ENCODE results near the gene STXBP2.

STXBP2 gene

GRCh38 chr19:7636691-7637373 lies at the start of gene STXBP2:
STXBP2 (plus strand) TSS chr19:7637110; CDS start chr19:7637150, 40 bp downstream.
- DNase-seq (ENCODE audit: low read depth in 1 of 2, low spot score in 1 of 2), result peak; percentile 84 to 92

GRCh38 chr19:7589822-7590221 lies 47.1 kb upstream of the STXBP2 start:
- DNase-seq (ENCODE audit: low read depth in 1 of 2, low spot score in 1 of 2), result no peak

- DNase-seq (ENCODE audit: low read depth in 1 of 2, low spot score in 1 of 2), result no peak
These were observed 46.7 kb upstream of the STXBP2 start for GRCh38 chr19:7590256-7590655.

- DNase-seq (ENCODE audit: low read depth in 1 of 2, low spot score in 1 of 2), result no peak
These were observed 41.3 kb upstream of the STXBP2 start, which contains the start of gene CAMSAP3 for GRCh38 chr19:7595466-7596133. CAMSAP3 (plus strand) TSS chr19:7595863; CDS start chr19:7596003, 140 bp downstream.

GRCh38 chr19:7596211-7596937 lies 40.5 kb upstream of the STXBP2 start:
- DNase-seq (ENCODE audit: low read depth in 1 of 2, low spot score in 1 of 2), result no peak

- no peak for DNase-seq (ENCODE audit: low read depth in 1 of 2, low spot score in 1 of 2)
These were observed 39.2 kb upstream of the STXBP2 start for GRCh38 chr19:7597689-7598088.

GRCh38 chr19:7598180-7598579 lies 38.7 kb upstream of the STXBP2 start:
- DNase-seq (ENCODE audit: low read depth in 1 of 2, low spot score in 1 of 2), result no peak

GRCh38 chr19:7600721-7601120 lies 36.2 kb upstream of the STXBP2 start:
- DNase-seq (ENCODE audit: low read depth in 1 of 2, low spot score in 1 of 2), result no peak

GRCh38 chr19:7602240-7602934 lies 34.5 kb upstream of the STXBP2 start:
- DNase-seq (ENCODE audit: low read depth in 1 of 2, low spot score in 1 of 2), result no peak

GRCh38 chr19:7602935-7603497 lies 33.9 kb upstream of the STXBP2 start:
- DNase-seq (ENCODE audit: low read depth in 1 of 2, low spot score in 1 of 2), result no peak

GRCh38 chr19:7603919-7604318 lies 33.0 kb upstream of the STXBP2 start:
- no peak for DNase-seq (ENCODE audit: low read depth in 1 of 2, low spot score in 1 of 2)

- no peak for DNase-seq (ENCODE audit: low read depth in 1 of 2, low spot score in 1 of 2)
These were observed 31.3 kb upstream of the STXBP2 start for GRCh38 chr19:7605490-7606222.

GRCh38 chr19:7606289-7606688 lies 30.6 kb upstream of the STXBP2 start:
- DNase-seq (ENCODE audit: low read depth in 1 of 2, low spot score in 1 of 2), result no peak

- DNase-seq (ENCODE audit: low read depth in 1 of 2, low spot score in 1 of 2), result no peak
These were observed 29.6 kb upstream of the STXBP2 start for GRCh38 chr19:7607212-7607873.

GRCh38 chr19:7607874-7608560 lies 28.9 kb upstream of the STXBP2 start:
- DNase-seq (ENCODE audit: low read depth in 1 of 2, low spot score in 1 of 2), result no peak

GRCh38 chr19:7610491-7611240 lies 26.2 kb upstream of the STXBP2 start:
- no peak for DNase-seq (ENCODE audit: low read depth in 1 of 2, low spot score in 1 of 2)

- no peak for DNase-seq (ENCODE audit: low read depth in 1 of 2, low spot score in 1 of 2)
These were observed 25.2 kb upstream of the STXBP2 start for GRCh38 chr19:7611541-7612279.

Measured in activated CD4-positive, alpha-beta T cell treated with anti-CD3 and anti-CD28 coated beads, Interleukin-2, amount 50 U/mL, for 24 hours (primary cell).